ENCODE results near the gene TBK1. TPM values are rescaled to one million over a fixed set of nuclear protein-coding genes. Genes with fewer than 3 reads are reported as not detected.
A peak's percentile ranks its signal among the peaks of the same experiment; 100 is the strongest.

The TBK1 gene
- polyA plus RNA-seq, 2 of the 4 experiments (the other 2 are of a cell fraction), result 29.3 to 52.5 TPM

GRCh38 chr12:64521833-64522232, 69.9 kb downstream of the TBK1 start:
- CTCF ChIA-PET, result interaction anchor here (1.1 to 3.1 kb wide), 3 partner anchors 9 to 176 kb away, joined by 3 to 17 read pairs (median 3); no protein-coding TSS in a partner anchor
- TF ChIP-seq SREBF2 (IDR thresholded peaks at IDR 0.05) (no peak), HEYL (CRISPR knock-in tag; IDR thresholded peaks at IDR 0.05) (no peak), HDAC2 (IDR thresholded peaks at IDR 0.05) (no peak), ATOH8 (CRISPR knock-in tag; IDR thresholded peaks at IDR 0.05; ENCODE audit: low read depth) (no peak), REST (IDR thresholded peaks at IDR 0.05) (no peak), EHMT2 (IDR thresholded peaks at IDR 0.05; ENCODE audit: low read depth) (no peak), CHD4 (IDR thresholded peaks at IDR 0.05; ENCODE audit: borderline replicate concordance) (no peak), TP53 (CRISPR knock-in tag; IDR thresholded peaks at IDR 0.05) (no peak), HOXA7 (CRISPR knock-in tag; IDR thresholded peaks at IDR 0.05) (no peak)
- TF ChIP-seq, protein P1, sequence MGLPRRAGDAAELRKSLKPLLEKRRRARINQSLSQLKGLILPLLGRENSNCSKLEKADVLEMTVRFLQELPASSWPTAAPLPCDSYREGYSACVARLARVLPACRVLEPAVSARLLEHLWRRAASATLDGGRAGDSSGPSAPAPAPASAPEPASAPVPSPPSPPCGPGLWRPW (IDR thresholded peaks at IDR 0.05), result no peak
- TF ChIP-seq, protein P2, sequence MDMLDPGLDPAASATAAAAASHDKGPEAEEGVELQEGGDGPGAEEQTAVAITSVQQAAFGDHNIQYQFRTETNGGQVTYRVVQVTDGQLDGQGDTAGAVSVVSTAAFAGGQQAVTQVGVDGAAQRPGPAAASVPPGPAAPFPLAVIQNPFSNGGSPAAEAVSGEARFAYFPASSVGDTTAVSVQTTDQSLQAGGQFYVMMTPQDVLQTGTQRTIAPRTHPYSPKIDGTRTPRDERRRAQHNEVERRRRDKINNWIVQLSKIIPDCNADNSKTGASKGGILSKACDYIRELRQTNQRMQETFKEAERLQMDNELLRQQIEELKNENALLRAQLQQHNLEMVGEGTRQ (IDR thresholded peaks at IDR 0.05), result no peak
- POLR2A ChIA-PET, result no interaction called here

DNA sequence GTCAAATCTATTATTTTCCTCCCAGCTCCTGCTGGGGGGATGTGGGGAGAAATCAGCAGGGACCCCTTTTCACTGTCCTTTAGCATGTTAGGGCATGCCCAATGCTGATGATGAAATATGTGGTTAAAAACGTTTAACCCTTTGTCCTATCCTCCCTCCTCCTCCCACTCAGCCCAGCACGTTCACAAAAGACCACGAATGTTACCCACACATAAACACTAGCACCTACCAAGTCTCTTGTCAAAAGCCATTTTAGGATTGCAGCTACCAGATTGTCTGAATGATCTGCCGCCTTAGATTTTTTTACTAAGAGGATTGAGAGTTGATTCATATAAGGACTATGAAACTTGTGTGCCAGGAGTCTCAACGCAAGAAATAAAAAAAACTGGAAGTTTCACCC, 70.4 kb downstream of the TBK1 start:
- POLR2A ChIA-PET, result no interaction called here
- TF ChIP-seq JUN (IDR thresholded peaks at IDR 0.05) (no peak), PHF8 (IDR thresholded peaks at IDR 0.05; ENCODE audit: borderline replicate concordance, low read depth) (no peak)
- Histone ChIP-seq H3K4me3 (no peak overlapping the region), H3K9me3 (no peaks in the 10 kb centered on the region), H3K27ac (peak overlapping the region; percentile 26 to 64; a peak in 3 of 6 replicates), H3K4me2 (no peak overlapping the region), H3K4me1 (peaks cover 8% of the 10 kb centered on the region; the same call in 1 of the 3 replicates)
- 68% methylated on average over 5 of the region's 5 CpGs for WGBS (ENCODE audit: missing lambda C conversion rate)
- DNase-seq (ENCODE audit: low read depth in 1 of 2, low spot score in 1 of 2), result no peak
- ATAC-seq, result no peak
- CTCF ChIA-PET, result interaction anchor here (1.1 to 3.1 kb wide), 4 partner anchors 9 to 175 kb away, joined by 3 to 17 read pairs (median 3); no protein-coding TSS in a partner anchor
- FAIRE-seq, result no peak

More at GRCh38 chr12:64521833-64522232, 69.9 kb downstream of the TBK1 start:
- no peak overlapping the region for H3K4me3 ChIP-seq
- no peak for DNase-seq (ENCODE audit: low read depth in 1 of 2, low spot score in 1 of 2)
- no peak for FAIRE-seq
- no peaks in the 10 kb centered on the region for H3K9me3 ChIP-seq
- H3K27ac ChIP-seq, result peak overlapping the region; percentile 26 to 64; a peak in 3 of 6 replicates
- H3K4me1 ChIP-seq, result peaks cover 8% of the 10 kb centered on the region; the same call in 1 of the 3 replicates
- 94% methylated on average over 3 of the region's 3 CpGs for WGBS (ENCODE audit: missing lambda C conversion rate)
- no peak for ATAC-seq
- H3K4me2 ChIP-seq, result no peak overlapping the region

- POLR2A ChIA-PET, result no interaction called here
- 90% methylated on average over 4 of the region's 4 CpGs for WGBS (ENCODE audit: missing lambda C conversion rate)
- no peak overlapping the region for H3K4me3 ChIP-seq
- peaks cover 8% of the 10 kb centered on the region; the same call in 1 of the 3 replicates for H3K4me1 ChIP-seq
- no peak for DNase-seq (ENCODE audit: low read depth in 1 of 2, low spot score in 1 of 2)
- no peak overlapping the region for H3K4me2 ChIP-seq
- CTCF ChIA-PET, result interaction anchor here (0.9 to 3.1 kb wide), 5 partner anchors 9 to 175 kb away, joined by 3 to 17 read pairs (median 3); no protein-coding TSS in a partner anchor
- no peak for FAIRE-seq
- H3K27ac ChIP-seq, result peak overlapping the region in 1 of 2 experiments; percentile 64; a peak in 2 of 6 replicates
- no peaks in the 10 kb centered on the region for H3K9me3 ChIP-seq
- ATAC-seq, result no peak
- TF ChIP-seq FOSB (CRISPR knock-in tag; IDR thresholded peaks at IDR 0.05) (no peak), ELK1 (IDR thresholded peaks at IDR 0.05; ENCODE audit: low read depth, low read length) (no peak), MAFK (IDR thresholded peaks at IDR 0.05; ENCODE audit: partially characterized antibody) (no peak), KDM1A (IDR thresholded peaks at IDR 0.05; ENCODE audit: low read depth) (no peak), HOXA7 (CRISPR knock-in tag; IDR thresholded peaks at IDR 0.05) (no peak), NR3C1 (IDR thresholded peaks at IDR 0.05) (no peak), REST (IDR thresholded peaks at IDR 0.05) (no peak), EHMT2 (IDR thresholded peaks at IDR 0.05; ENCODE audit: low read depth) (no peak), FOSL2 (IDR thresholded peaks at IDR 0.05) (no peak), FOSL2 (CRISPR knock-in tag; IDR thresholded peaks at IDR 0.05) (no peak), SREBF2 (IDR thresholded peaks at IDR 0.05) (no peak)
- TF ChIP-seq, protein P3, sequence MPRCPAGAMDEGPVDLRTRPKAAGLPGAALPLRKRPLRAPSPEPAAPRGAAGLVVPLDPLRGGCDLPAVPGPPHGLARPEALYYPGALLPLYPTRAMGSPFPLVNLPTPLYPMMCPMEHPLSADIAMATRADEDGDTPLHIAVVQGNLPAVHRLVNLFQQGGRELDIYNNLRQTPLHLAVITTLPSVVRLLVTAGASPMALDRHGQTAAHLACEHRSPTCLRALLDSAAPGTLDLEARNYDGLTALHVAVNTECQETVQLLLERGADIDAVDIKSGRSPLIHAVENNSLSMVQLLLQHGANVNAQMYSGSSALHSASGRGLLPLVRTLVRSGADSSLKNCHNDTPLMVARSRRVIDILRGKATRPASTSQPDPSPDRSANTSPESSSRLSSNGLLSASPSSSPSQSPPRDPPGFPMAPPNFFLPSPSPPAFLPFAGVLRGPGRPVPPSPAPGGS (IDR thresholded peaks at IDR 0.05), result no peak
Measured at GRCh38 chr12:64522807-64523206, 70.9 kb downstream of the TBK1 start.
